PC-3 (cell line): ENCODE data around the gene TMEM209.

ENCODE experiments used
- CTCF ChIP-seq: fragments of 300-600 bp; sonication (generic); conservative IDR thresholded peaks from 2 replicates; pipeline ENCODE4 v1.5.1; 2017; ENCODE audit warnings: antibody characterized with exemption, low read depth, mild to moderate bottlenecking, low read length
- EZH2 ChIP-seq: fragments of 300-600 bp; sonication (generic); IDR thresholded peaks from one replicate; pipeline ENCODE4 v1.6.1; 2017; ENCODE audit warnings: antibody characterized with exemption, mild to moderate bottlenecking, low read length; ENCODE audit not compliant: unreplicated experiment

GRCh38 chr7:130182990-130183389 is 22.2 kb downstream of the TMEM209 start:
- TF ChIP-seq EZH2, result no peak
- no peak for TF ChIP-seq CTCF
